Measurements from ENCODE around the gene FAM47C. TPM values are rescaled to one million over a fixed set of nuclear protein-coding genes. Genes with fewer than 3 reads are reported as not detected.
"Not testable (repeated sequence)": the region's sequence is repeated elsewhere in the genome, so short reads cannot be mapped to it uniquely, and the experiment has no call there.

FAM47C gene
- total RNA-seq, 1 donor from 2014 or later, result not detected

- H3K9me3 ChIP-seq; H3K4me3 ChIP-seq; H3K27me3 ChIP-seq; H3K27ac ChIP-seq; DNase-seq; H3K4me1 ChIP-seq; ATAC-seq; intact Hi-C loops (cut with DNase I); H3K36me3 ChIP-seq: not testable (repeated sequence)
These were observed 30.6 kb downstream of the FAM47C start for GRCh38 chrX:37038814-37039213.

GRCh38 chrX:37042956-37043885 is 35.1 kb downstream of the FAM47C start:
- H3K27ac ChIP-seq; H3K27me3 ChIP-seq; H3K4me3 ChIP-seq; H3K9me3 ChIP-seq; H3K36me3 ChIP-seq; DNase-seq; ATAC-seq; intact Hi-C loops (cut with DNase I); H3K4me1 ChIP-seq: not testable (repeated sequence)

GRCh38 chrX:37047776-37048175 is 39.6 kb downstream of the FAM47C start:
- TF ChIP-seq CTCF (IDR thresholded peaks at IDR 0.05), result no peak
- ATAC-seq (no peak), DNase-seq (no peak)
- H3K4me1 ChIP-seq, result no peaks in the 10 kb centered on the region
- H3K27ac ChIP-seq, result no peak overlapping the region
- H3K27me3 ChIP-seq, result no peaks in the 10 kb centered on the region
- H3K36me3 ChIP-seq, result no peaks in the 10 kb centered on the region
- H3K9me3 ChIP-seq, result no peaks in the 10 kb centered on the region
- no peak overlapping the region for H3K4me3 ChIP-seq
- intact Hi-C loops (cut with DNase I), result no loop called here

- ATAC-seq, H3K9me3 ChIP-seq: not testable (repeated sequence)
These were observed 49.4 kb downstream of the FAM47C start for GRCh38 chrX:37057572-37057971.

GRCh38 chrX:37060999-37061398 is 52.8 kb downstream of the FAM47C start:
- no peak overlapping the region for H3K27ac ChIP-seq
- no peaks in the 10 kb centered on the region for H3K27me3 ChIP-seq
- ATAC-seq (peak; percentile 58), DNase-seq (no peak)
- no peaks in the 10 kb centered on the region for H3K4me1 ChIP-seq
- peak; percentile 47 for TF ChIP-seq CTCF (IDR thresholded peaks at IDR 0.05)
- H3K4me3 ChIP-seq, result no peak overlapping the region
- intact Hi-C loops (cut with DNase I), result no loop called here
- H3K9me3 ChIP-seq, result no peaks in the 10 kb centered on the region
- H3K36me3 ChIP-seq, result no peaks in the 10 kb centered on the region

More at GRCh38 chrX:37057572-37057971, 49.4 kb downstream of the FAM47C start:
- H3K4me3 ChIP-seq; DNase-seq; H3K27me3 ChIP-seq; H3K36me3 ChIP-seq; H3K4me1 ChIP-seq; intact Hi-C loops (cut with DNase I); H3K27ac ChIP-seq: not testable (repeated sequence)
